ENCODE measurements around the gene QRICH1.

- TF ChIP-seq POLR2A (IDR thresholded peaks at IDR 0.05): no peak
- no peak for TF ChIP-seq CTCF (IDR thresholded peaks at IDR 0.05)
Measured at GRCh38 chr3:49028298-49028672, 65.6 kb downstream of the QRICH1 start.
